Measurements from ENCODE around the gene PTGDS.

The PTGDS gene

GRCh38 chr9:137015540-137015930 is 38.2 kb downstream of the PTGDS start:
- no peak for TF ChIP-seq GATA2 (IDR thresholded peaks at IDR 0.05; ENCODE audit: low read depth, low read length)
- no peak for TF ChIP-seq GATA3 (IDR thresholded peaks at IDR 0.05; ENCODE audit: low read depth, low read length)

- TF ChIP-seq GATA2 (IDR thresholded peaks at IDR 0.05; ENCODE audit: low read depth, low read length) (no peak), GATA3 (IDR thresholded peaks at IDR 0.05; ENCODE audit: low read depth, low read length) (no peak)
Measured at GRCh38 chr9:137015976-137016375, 38.7 kb downstream of the PTGDS start.

- TF ChIP-seq GATA2 (IDR thresholded peaks at IDR 0.05; ENCODE audit: low read depth, low read length): no peak
- TF ChIP-seq GATA3 (IDR thresholded peaks at IDR 0.05; ENCODE audit: low read depth, low read length): no peak
Measured at GRCh38 chr9:137016436-137016835, 39.1 kb downstream of the PTGDS start.

GRCh38 chr9:137017071-137017470 is 39.8 kb downstream of the PTGDS start:
- TF ChIP-seq GATA2 (IDR thresholded peaks at IDR 0.05; ENCODE audit: low read depth, low read length): no peak
- no peak for TF ChIP-seq GATA3 (IDR thresholded peaks at IDR 0.05; ENCODE audit: low read depth, low read length)

- TF ChIP-seq GATA3 (IDR thresholded peaks at IDR 0.05; ENCODE audit: low read depth, low read length): no peak
- TF ChIP-seq GATA2 (IDR thresholded peaks at IDR 0.05; ENCODE audit: low read depth, low read length): no peak
Measured at GRCh38 chr9:137017791-137018497, 40.6 kb downstream of the PTGDS start.

GRCh38 chr9:137018761-137019559 is 41.7 kb downstream of the PTGDS start:
- TF ChIP-seq GATA3 (IDR thresholded peaks at IDR 0.05; ENCODE audit: low read depth, low read length): no peak
- no peak for TF ChIP-seq GATA2 (IDR thresholded peaks at IDR 0.05; ENCODE audit: low read depth, low read length)

GRCh38 chr9:137019891-137020683 is 42.8 kb downstream of the PTGDS start:
- TF ChIP-seq GATA3 (IDR thresholded peaks at IDR 0.05; ENCODE audit: low read depth, low read length) (no peak), GATA2 (IDR thresholded peaks at IDR 0.05; ENCODE audit: low read depth, low read length) (no peak)

- TF ChIP-seq GATA2 (IDR thresholded peaks at IDR 0.05; ENCODE audit: low read depth, low read length) (no peak), GATA3 (IDR thresholded peaks at IDR 0.05; ENCODE audit: low read depth, low read length) (no peak)
Measured at GRCh38 chr9:137020771-137021567, 43.7 kb downstream of the PTGDS start.

- TF ChIP-seq GATA3 (IDR thresholded peaks at IDR 0.05; ENCODE audit: low read depth, low read length) (no peak), GATA2 (IDR thresholded peaks at IDR 0.05; ENCODE audit: low read depth, low read length) (no peak)
Measured at GRCh38 chr9:137021568-137021978, 44.3 kb downstream of the PTGDS start.

GRCh38 chr9:137021979-137022661 is 44.8 kb downstream of the PTGDS start:
- TF ChIP-seq GATA3 (IDR thresholded peaks at IDR 0.05; ENCODE audit: low read depth, low read length) (no peak), GATA2 (IDR thresholded peaks at IDR 0.05; ENCODE audit: low read depth, low read length) (no peak)

GRCh38 chr9:137022662-137023008 is 45.3 kb downstream of the PTGDS start:
- TF ChIP-seq GATA3 (IDR thresholded peaks at IDR 0.05; ENCODE audit: low read depth, low read length) (no peak), GATA2 (IDR thresholded peaks at IDR 0.05; ENCODE audit: low read depth, low read length) (no peak)

- TF ChIP-seq GATA2 (IDR thresholded peaks at IDR 0.05; ENCODE audit: low read depth, low read length) (no peak), GATA3 (IDR thresholded peaks at IDR 0.05; ENCODE audit: low read depth, low read length) (no peak)
Measured at GRCh38 chr9:137023157-137023556, 45.9 kb downstream of the PTGDS start.

- TF ChIP-seq GATA3 (IDR thresholded peaks at IDR 0.05; ENCODE audit: low read depth, low read length) (no peak), GATA2 (IDR thresholded peaks at IDR 0.05; ENCODE audit: low read depth, low read length) (no peak)
Measured at GRCh38 chr9:137023583-137023991, 46.3 kb downstream of the PTGDS start.
